H9 (cell line): Measurements from ENCODE around the gene THAP2. TPM values are rescaled to one million over a fixed set of nuclear protein-coding genes. Genes with fewer than 3 reads are reported as not detected.

Experiments used
- DNase-seq: peaks from one replicate; pipeline ENCODE4 v3.0.0-alpha.2; 2017
- H2AFZ ChIP-seq: one replicate; pipeline ENCODE4 v1.6.1; 2013; ENCODE audit warnings: mild to moderate bottlenecking, low read length, control low read depth, moderate library complexity
- H2AK5ac ChIP-seq: 2 replicates; pipeline ENCODE4 v1.6.1; 2013; ENCODE audit warnings: low read length, control low read depth, mixed read lengths; ENCODE audit not compliant: insufficient read length
- H2BK120ac ChIP-seq: one replicate; pipeline ENCODE4 v1.6.1; 2013; ENCODE audit warnings: low read depth, mild to moderate bottlenecking, low read length, control low read depth, inconsistent platforms; ENCODE audit not compliant: poor library complexity, severe bottlenecking
- H2BK12ac ChIP-seq: 2 replicates; pipeline ENCODE4 v1.6.1; 2013; ENCODE audit warnings: low read length, control low read depth, mixed read lengths, low read depth; ENCODE audit not compliant: insufficient read length
- H2BK15ac ChIP-seq: 2 replicates; pipeline ENCODE4 v1.6.1; 2013; ENCODE audit warnings: low read depth, low read length, control low read depth
- H2BK20ac ChIP-seq: one replicate; pipeline ENCODE4 v1.6.1; 2013; ENCODE audit warnings: low read depth, mild to moderate bottlenecking, low read length, control low read depth, inconsistent platforms; ENCODE audit not compliant: poor library complexity, severe bottlenecking
- H2BK5ac ChIP-seq: 2 replicates; pipeline ENCODE4 v1.6.1; 2013; ENCODE audit warnings: low read length, control low read depth, mixed read lengths; ENCODE audit not compliant: insufficient read length
- H3K14ac ChIP-seq: 2 replicates; pipeline ENCODE4 v1.6.1; 2013; ENCODE audit warnings: low read length, control low read depth; ENCODE audit not compliant: insufficient read depth
- H3K18ac ChIP-seq: 2 replicates; pipeline ENCODE4 v1.6.1; 2013; ENCODE audit warnings: low read depth, mild to moderate bottlenecking, mixed read lengths, low read length, control low read depth; ENCODE audit not compliant: insufficient read length
- H3K23ac ChIP-seq: 2 replicates; pipeline ENCODE4 v1.6.1; 2013; ENCODE audit warnings: low read length, control low read depth, mixed read lengths, low read depth; ENCODE audit not compliant: insufficient read length
- H3K23me2 ChIP-seq: 2 replicates; pipeline ENCODE4 v1.6.1; 2013; ENCODE audit warnings: low read depth, mild to moderate bottlenecking, mixed read lengths, low read length, control low read depth; ENCODE audit not compliant: insufficient read length, poor library complexity, severe bottlenecking
- H3K27ac ChIP-seq: 2 replicates; pipeline ENCODE4 v1.5.1; 2013; ENCODE audit warnings: low read length, control low read depth, mixed read lengths, low read depth; ENCODE audit not compliant: insufficient read length
- H3K27me3 ChIP-seq: 2 replicates; pipeline ENCODE4 v1.6.1; 2013; ENCODE audit warnings: low read length, control low read depth, inconsistent platforms; ENCODE audit not compliant: insufficient read depth
- H3K4ac ChIP-seq: 2 replicates; pipeline ENCODE4 v1.6.1; 2013; ENCODE audit warnings: low read depth, mild to moderate bottlenecking, control low read depth, inconsistent platforms, low read length, moderate library complexity
- H3K4me1 ChIP-seq: 2 replicates; pipeline ENCODE4 v1.6.1; 2013; ENCODE audit warnings: low read length, control low read depth, inconsistent platforms; ENCODE audit not compliant: insufficient read depth
- H3K4me2 ChIP-seq: 2 replicates; pipeline ENCODE4 v1.6.1; 2013; ENCODE audit warnings: low read length, control low read depth, mixed read lengths; ENCODE audit not compliant: insufficient read length, insufficient read depth
- H3K56ac ChIP-seq: 2 replicates; pipeline ENCODE4 v1.6.1; 2013; ENCODE audit warnings: low read depth, mild to moderate bottlenecking, mixed read lengths, low read length, control low read depth; ENCODE audit not compliant: insufficient read length
- H3K79me1 ChIP-seq: 2 replicates; pipeline ENCODE4 v1.6.1; 2013; ENCODE audit warnings: low read depth, mild to moderate bottlenecking, moderate library complexity, low read length, control low read depth, inconsistent platforms; ENCODE audit not compliant: insufficient read depth, poor library complexity, severe bottlenecking
- H3K79me2 ChIP-seq: 2 replicates; pipeline ENCODE4 v1.6.1; 2013; ENCODE audit warnings: low read length, control low read depth, inconsistent platforms; ENCODE audit not compliant: insufficient read depth
- H3K9ac ChIP-seq: 2 replicates; pipeline ENCODE4 v1.6.1; 2013; ENCODE audit warnings: low read length, control low read depth, mixed read lengths; ENCODE audit not compliant: insufficient read length; ENCODE audit errors: extremely low read depth
- H3K9me3 ChIP-seq: one replicate; pipeline ENCODE4 v1.6.1; 2013; ENCODE audit warnings: low read depth, low read length, inconsistent platforms; ENCODE audit not compliant: control insufficient read depth
- H3T11ph ChIP-seq: one replicate; pipeline ENCODE4 v1.6.1; 2013; ENCODE audit warnings: mild to moderate bottlenecking, low read length, control low read depth, inconsistent platforms
- H4K20me1 ChIP-seq: one replicate; pipeline ENCODE4 v1.6.1; 2013; ENCODE audit not compliant: control insufficient read depth, insufficient read length, insufficient read depth
- H4K5ac ChIP-seq: 2 replicates; pipeline ENCODE4 v1.6.1; 2013; ENCODE audit warnings: low read depth, mild to moderate bottlenecking, mixed read lengths, low read length, control low read depth; ENCODE audit not compliant: insufficient read length
- H4K8ac ChIP-seq: replicated peaks from 2 replicates; pipeline ENCODE4 v1.6.1; 2013; ENCODE audit warnings: low read length, control low read depth, mixed read lengths, low read depth; ENCODE audit not compliant: insufficient read length
- H4K91ac ChIP-seq: 2 replicates; pipeline ENCODE4 v1.6.1; 2013; ENCODE audit warnings: low read depth, mild to moderate bottlenecking, moderate library complexity, mixed read lengths, low read length, control low read depth; ENCODE audit not compliant: insufficient read length
- H3K27ac Mint-ChIP-seq, 3 experiments: 2 replicates in 2 of 3; 3 replicates in 1 of 3; pipeline ENCODE4 v1.8.0; 2020 to 2021; ENCODE audit warnings: mixed read lengths in 3 of 3, mild to moderate bottlenecking in 1 of 3, moderate library complexity in 1 of 3
- H3K27me3 Mint-ChIP-seq: 2 replicates; pipeline ENCODE4 v1.8.0; 2021; ENCODE audit warnings: low read depth, mild to moderate bottlenecking, moderate library complexity, mixed read lengths
- H3K36me3 Mint-ChIP-seq, 3 experiments: 2 replicates in 2 of 3; 3 replicates in 1 of 3; pipeline ENCODE4 v1.8.0; 2020 to 2021; ENCODE audit warnings: low read depth in 3 of 3, mixed read lengths in 3 of 3; ENCODE audit not compliant: insufficient read depth in 1 of 3
- H3K4me1 Mint-ChIP-seq, 2 experiments: 2 replicates each; pipeline ENCODE4 v1.8.0; 2020; ENCODE audit warnings: mixed read lengths in 2 of 2
- H3K4me3 Mint-ChIP-seq, 2 experiments: 2 replicates in 1 of 2; 3 replicates in 1 of 2; pipeline ENCODE4 v1.8.0; 2020 to 2021; ENCODE audit warnings: mild to moderate bottlenecking in 2 of 2, mixed read lengths in 2 of 2, moderate library complexity in 1 of 2
- H3K9me3 Mint-ChIP-seq, 2 experiments: 2 replicates in 1 of 2; 3 replicates in 1 of 2; pipeline ENCODE4 v1.8.0; 2020; ENCODE audit warnings: mild to moderate bottlenecking in 2 of 2, mixed read lengths in 2 of 2, moderate library complexity in 1 of 2
- CTCF ChIP-seq: fragments of 200-600 bp; sonication (generic); conservative IDR thresholded peaks from 3 replicates; pipeline ENCODE4 v1.8.0; 2021; ENCODE audit warnings: antibody characterized with exemption, mild to moderate bottlenecking
- WGBS: extraction: QIAGEN DNeasy Blood & Tissue Kit; methylation state at CpG from one replicate; pipeline ENCODE4 v1.1.7; 2013; ENCODE audit warnings: missing lambda C conversion rate, low lambda C conversion rate, mixed read lengths; ENCODE audit not compliant: insufficient read length; ENCODE audit errors: extremely low coverage; 5-methylcytosine and 5-hydroxymethylcytosine counted together
- total RNA-seq: library from RNA; stranded (reverse); gene quantifications from 2 replicates; pipeline ENCODE4 v1.2.1, GENCODE V29; 2021

The THAP2 gene
- total RNA-seq, 1 experiment from 2014 or later, result 3.7 TPM

GRCh38 chr12:71688961-71689570 lies 25.0 kb downstream of the THAP2 start:
- no peak overlapping the region for H3K56ac ChIP-seq
- H2BK12ac ChIP-seq, result no peak overlapping the region
- no peak overlapping the region for H3K18ac ChIP-seq
- H2BK5ac ChIP-seq, result no peak overlapping the region
- no peak overlapping the region for H2BK20ac ChIP-seq
- no peak overlapping the region for H3K14ac ChIP-seq
- DNase-seq, result no peak
- H3K4me1 Mint-ChIP-seq, result peaks cover 6 to 9% of the 10 kb centered on the region in 2 experiments
- no peaks in the 10 kb centered on the region for H3K4me1 ChIP-seq
- no peak overlapping the region for H4K5ac ChIP-seq
- no peaks in the 10 kb centered on the region for H3K79me1 ChIP-seq
- no peak overlapping the region for H2BK15ac ChIP-seq
- no peaks in the 10 kb centered on the region for H3K9me3 Mint-ChIP-seq
- no peak overlapping the region for H2AK5ac ChIP-seq
- no peaks in the 10 kb centered on the region for H3K23me2 ChIP-seq
- H3K23ac ChIP-seq, result no peak overlapping the region
- H3K27me3 Mint-ChIP-seq, result no peaks in the 10 kb centered on the region
- H2AFZ ChIP-seq, result no peak overlapping the region
- H3K4ac ChIP-seq, result no peak overlapping the region
- no peaks in the 10 kb centered on the region for H4K20me1 ChIP-seq
- H3K27ac Mint-ChIP-seq, result no peak overlapping the region
- H3K27me3 ChIP-seq, result no peaks in the 10 kb centered on the region
- WGBS, result no CpG with 5 or more reads among the region's 5 CpGs
- no peaks in the 10 kb centered on the region for H3K79me2 ChIP-seq
- no peaks in the 10 kb centered on the region for H3K9me3 ChIP-seq
- no peak overlapping the region for H4K91ac ChIP-seq
- H3K27ac ChIP-seq, result no peak overlapping the region
- no peaks in the 10 kb centered on the region; a peak in 1 of 7 replicates for H3K36me3 Mint-ChIP-seq
- no peak overlapping the region for H3K4me2 ChIP-seq
- no peak overlapping the region for H3K9ac ChIP-seq
- H4K8ac ChIP-seq, result no peak overlapping the region
- H2BK120ac ChIP-seq, result no peak overlapping the region
- H3K4me3 Mint-ChIP-seq, result no peak overlapping the region
- no peak overlapping the region for H3T11ph ChIP-seq
- no peak for TF ChIP-seq CTCF
